A549 treated with GW870086 at 1 μM for 4 hours (cell line): ENCODE results near the gene ZNF221. TPM values are rescaled to one million over a fixed set of nuclear protein-coding genes. Genes with fewer than 3 reads are reported as not detected.

Experiments
- total RNA-seq: library from RNA; stranded (reverse); fragments of 200-300 nt; extraction: Qiagen RNA extraction; gene quantifications from 5 replicates; pipeline ENCODE4 v1.2.3, GENCODE V29; 2022; ENCODE audit warnings: low read depth

The ZNF221 gene
- total RNA-seq: 0.35 to 0.85 TPM (median 0.70 TPM) in 5 replicates

DNA sequence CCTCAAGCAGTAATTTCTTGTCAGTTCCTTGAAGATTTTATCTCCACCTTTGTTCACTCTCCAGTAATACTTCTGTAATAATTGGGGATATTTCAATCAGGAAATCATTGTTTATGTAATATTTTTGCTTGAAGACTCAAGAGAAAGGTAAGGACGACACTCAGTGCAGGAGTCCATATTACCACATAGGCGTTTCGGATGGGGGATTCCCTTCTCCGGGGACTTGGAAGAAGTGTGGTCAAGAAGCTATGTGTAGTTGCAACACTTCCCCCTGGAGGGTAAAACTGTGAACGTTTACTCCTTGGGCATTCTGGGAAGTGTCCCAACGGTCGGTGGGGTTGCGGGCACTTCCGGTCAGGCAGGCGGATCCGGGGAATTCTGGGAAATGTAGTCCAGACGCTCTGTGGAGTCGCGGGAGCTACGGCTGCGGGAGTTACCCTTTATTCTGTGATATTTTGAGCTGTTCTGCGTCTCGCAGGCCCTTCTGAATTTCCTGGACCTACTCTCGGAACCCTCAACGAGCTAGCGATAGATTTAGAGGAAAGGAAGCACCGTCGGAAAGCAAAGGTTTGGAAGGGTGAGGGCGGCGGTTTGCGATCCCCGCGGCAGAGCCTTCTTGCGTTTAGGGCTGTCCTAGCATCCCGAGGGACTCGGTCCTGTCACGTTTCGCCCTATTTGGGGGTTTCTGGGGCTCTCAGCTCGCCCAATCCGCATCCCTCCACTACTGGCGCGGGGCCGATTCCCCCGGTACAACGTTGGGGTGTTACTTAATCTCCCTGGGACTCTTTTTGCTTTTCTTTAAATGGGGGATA is at the start of gene ZNF221:
Gene ZNF221, plus strand, starts transcription at position 395 of the 812 bp plus-strand sequence. CDS start 11,499 bp downstream, outside the sequence.

DNA sequence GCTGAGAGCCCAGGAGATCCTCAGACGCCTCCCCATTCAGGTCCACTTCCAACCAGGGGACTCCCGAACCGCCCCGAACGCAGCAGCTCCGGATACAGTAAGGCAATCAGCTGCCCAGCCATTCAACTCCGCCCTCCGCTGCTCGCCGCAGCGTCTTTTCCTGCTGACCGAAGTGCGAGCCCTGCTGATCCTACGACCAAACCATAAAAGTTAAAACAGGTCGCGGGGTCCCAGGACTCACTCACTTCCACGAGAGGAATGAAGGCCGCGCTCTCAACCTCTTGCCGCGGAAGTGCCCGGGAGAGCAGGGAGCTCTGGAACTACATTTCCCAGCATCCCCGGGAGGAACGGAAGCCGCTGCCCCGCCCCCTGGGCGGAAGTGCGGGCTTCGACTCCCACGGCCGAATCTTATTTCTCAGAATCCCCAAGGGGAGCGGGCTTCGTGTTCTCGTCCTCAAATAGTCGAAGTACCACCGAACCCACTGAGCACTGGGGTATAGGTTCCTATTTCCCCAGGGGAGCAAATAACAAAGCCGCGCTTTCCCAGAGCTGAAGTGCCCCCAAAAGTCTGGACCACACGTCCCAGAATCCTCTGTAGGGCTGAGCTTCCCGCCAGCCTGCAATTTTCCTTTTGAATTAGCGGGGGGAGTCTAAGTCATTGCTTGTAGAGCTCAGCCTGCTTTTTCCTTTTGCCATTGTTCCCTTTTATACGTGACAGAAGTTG is 15.9 kb upstream of the ZNF221 start, which contains the start of gene ZNF45:
Gene ZNF45, minus strand, starts transcription at position 298 of the 724 bp plus-strand sequence. CDS start 13,097 bp downstream, outside the sequence.

DNA sequence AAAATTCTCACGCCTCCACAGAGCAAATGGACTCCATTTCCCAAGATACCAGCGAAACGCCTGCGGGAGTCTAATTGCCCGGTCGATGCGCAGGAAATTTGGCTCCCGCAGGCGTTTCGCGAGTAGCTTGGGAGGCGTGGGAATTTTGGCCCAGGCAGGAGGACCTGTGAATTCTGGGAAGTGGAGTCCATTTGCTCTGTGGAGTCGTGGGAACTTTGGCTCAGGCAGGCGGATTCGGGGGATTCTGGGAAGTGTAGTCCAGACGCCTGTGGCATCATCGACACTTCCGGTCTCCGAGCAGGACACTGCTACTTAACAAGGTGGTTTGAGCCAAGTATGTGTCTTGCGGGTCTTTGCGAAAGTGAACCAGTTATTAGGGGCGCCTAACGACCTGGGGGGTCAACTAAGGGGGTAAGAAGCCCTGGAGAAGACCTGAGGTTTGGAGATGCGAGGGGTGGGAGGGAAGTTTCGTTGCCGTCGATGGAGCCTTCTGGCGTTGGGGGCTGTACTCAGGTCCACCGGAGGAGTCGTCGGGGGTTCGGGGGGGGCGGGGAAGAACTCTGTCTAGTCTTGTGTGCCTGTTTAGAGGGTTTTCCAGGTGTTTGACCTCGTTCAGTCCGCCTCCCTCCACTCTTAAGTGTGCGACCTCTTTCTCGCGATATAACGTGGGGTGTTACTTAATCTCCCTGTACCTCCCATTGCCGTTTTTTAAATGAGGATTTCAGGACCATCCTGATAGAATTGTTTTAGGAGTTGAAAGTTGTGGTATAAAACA is 33.1 kb downstream of the ZNF221 start, which contains the start of gene ZNF155:
Gene ZNF155, plus strand, starts transcription at position 277 of the 775 bp plus-strand sequence. CDS start 4,356 bp downstream, outside the sequence.

DNA sequence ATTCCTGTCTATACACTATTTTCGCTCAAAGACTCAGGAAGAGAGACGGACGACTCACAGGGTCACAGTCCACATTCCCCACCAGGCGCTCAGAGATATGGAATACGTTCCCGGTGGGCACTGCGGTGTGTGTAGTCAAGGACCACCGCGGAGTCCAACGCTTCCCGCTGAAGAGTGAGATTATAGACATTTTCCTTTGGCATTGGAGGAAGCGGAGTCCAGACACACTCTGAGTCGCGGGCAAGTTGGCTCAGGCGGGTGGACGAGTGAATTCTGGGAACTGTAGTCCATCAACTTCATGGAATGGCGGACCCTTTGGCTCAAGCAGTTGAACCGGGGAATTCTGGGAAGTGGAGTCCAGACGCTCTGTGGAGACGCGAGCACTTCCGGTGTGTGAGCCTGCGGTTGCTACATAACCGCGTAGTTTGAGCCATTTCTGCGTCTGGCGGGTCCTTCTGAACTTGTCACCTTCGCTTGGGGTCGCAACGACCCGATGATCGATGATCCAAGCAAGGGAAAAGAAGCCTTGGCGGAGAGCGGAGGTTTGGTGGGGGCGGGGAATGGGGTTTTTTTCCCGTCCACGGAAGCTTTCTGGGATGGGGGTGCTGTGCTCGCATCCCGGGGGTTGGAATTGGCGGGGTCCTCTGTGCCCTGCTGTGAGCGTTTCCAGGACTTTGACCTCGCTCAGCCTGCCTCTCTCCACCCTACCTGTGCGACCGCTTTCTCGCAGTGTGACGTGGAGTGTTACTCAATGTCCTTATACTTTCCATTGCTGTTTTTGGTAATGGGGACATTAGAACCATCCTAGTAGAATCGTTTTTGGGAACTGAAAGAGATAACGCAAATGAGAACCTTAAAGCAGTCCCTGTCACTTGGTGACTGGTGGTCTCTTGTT is 51.8 kb downstream of the ZNF221 start, which contains the start of gene ZNF230:
Gene ZNF230, plus strand, starts transcription at position 392 of the 895 bp plus-strand sequence. CDS start 4,122 bp downstream, outside the sequence.

Other genes with a start within 250 kb of the ZNF221 start
- gene IRGC, start 235.2 kb upstream of the ZNF221 start, total RNA-seq: not detected in 5 replicates
- gene SMG9, start 196.3 kb upstream of the ZNF221 start, total RNA-seq: 47.4 to 65.8 TPM (median 57.7 TPM) in 5 replicates
- gene KCNN4, start 170.3 kb upstream of the ZNF221 start, total RNA-seq: 44.8 to 64.3 TPM (median 57.6 TPM) in 5 replicates
- 0.09 to 0.29 TPM (median 0.21 TPM) in 4 of 5 replicates, not detected in the other for gene LYPD5, start 148.8 kb upstream of the ZNF221 start, total RNA-seq
- 3.3 to 5.5 TPM (median 4.7 TPM) in 5 replicates for gene ZNF283, start 123.9 kb upstream of the ZNF221 start, total RNA-seq
- gene ZNF404, start 67.3 kb upstream of the ZNF221 start, total RNA-seq: 0.15 to 0.30 TPM (median 0.18 TPM) in 5 replicates
- gene ZNF45, start 15.9 kb upstream of the ZNF221 start, total RNA-seq: 7.5 to 11.8 TPM (median 10.4 TPM) in 5 replicates
- gene ZNF155, start 33.0 kb downstream of the ZNF221 start, total RNA-seq: 2.6 to 3.2 TPM (median 2.9 TPM) in 5 replicates
- gene ZNF230, start 51.7 kb downstream of the ZNF221 start, total RNA-seq: 2.1 to 3.6 TPM (median 3.0 TPM) in 5 replicates
- gene ZNF222, start 74.2 kb downstream of the ZNF221 start, total RNA-seq: 3.3 to 4.1 TPM (median 3.6 TPM) in 5 replicates
- 1.5 to 4.0 TPM (median 2.6 TPM) in 5 replicates for gene ZNF223, start 100.8 kb downstream of the ZNF221 start, total RNA-seq
- gene ZNF284, start 120.9 kb downstream of the ZNF221 start, total RNA-seq: 0.38 to 0.61 TPM (median 0.42 TPM) in 5 replicates
- 6.4 to 12.1 TPM (median 10.1 TPM) in 5 replicates for gene ZNF224, start 143.1 kb downstream of the ZNF221 start, total RNA-seq
- gene ZNF225, start 162.2 kb downstream of the ZNF221 start, total RNA-seq: 2.0 to 4.0 TPM (median 3.0 TPM) in 5 replicates
- gene ZNF234, start 190.3 kb downstream of the ZNF221 start, total RNA-seq: 2.1 to 3.0 TPM (median 2.3 TPM) in 5 replicates
- gene ZNF226, start 213.9 kb downstream of the ZNF221 start, total RNA-seq: 18.8 to 23.0 TPM (median 21.0 TPM) in 5 replicates